Articular chondrocyte of knee joint (primary cell): ENCODE results near the gene KRTAP19-6. TPM values are rescaled to one million over a fixed set of nuclear protein-coding genes. Genes with fewer than 3 reads are reported as not detected.

Experiments
- small RNA-seq: library from RNA; depleted of rRNA; stranded (forward); fragments of <200 nt; gene quantifications from one replicate; pipeline ENCODE3, GENCODE V24; 2012
- total RNA-seq: library from RNA; depleted of rRNA; stranded (reverse); fragments of >200 nt; gene quantifications from 2 replicates; pipeline ENCODE4 v1.2.3, GENCODE V29; 2012

Gene KRTAP19-6
- total RNA-seq: not detected in 2 replicates

GRCh38 chr21:30541764-30542163, at the start of gene KRTAP19-6:
Gene KRTAP19-6 (minus strand): TSS chr21:30541864. CDS start chr21:30541833, 31 bp downstream.

GRCh38 chr21:30590297-30590696, 48.6 kb upstream of the KRTAP19-6 start, which contains the start of gene KRTAP22-2:
Gene KRTAP22-2 (minus strand): TSS chr21:30590397.

GRCh38 chr21:30561264-30561895, 19.7 kb upstream of the KRTAP19-6 start, which contains the start of gene KRTAP19-7:
Gene KRTAP19-7 (minus strand): TSS chr21:30561314. CDS start chr21:30561289, 25 bp downstream.

GRCh38 chr21:30502041-30502440, 39.6 kb downstream of the KRTAP19-6 start, which contains the start of gene KRTAP19-5:
Gene KRTAP19-5 (minus strand): TSS chr21:30502141. CDS start chr21:30502090, 51 bp downstream.

GRCh38 chr21:30497065-30497464, 44.6 kb downstream of the KRTAP19-6 start, which contains the start of gene KRTAP19-4:
Gene KRTAP19-4 (minus strand): TSS chr21:30497165. CDS start chr21:30497110, 55 bp downstream.

GRCh38 chr21:30491963-30492428, 49.7 kb downstream of the KRTAP19-6 start, which contains the start of gene KRTAP19-3:
Gene KRTAP19-3 (minus strand): TSS chr21:30492013. CDS start chr21:30491957, 56 bp downstream.

Small RNAs within 50 kb of the gene (small RNA-seq; reads per million reads assigned to genes)
- gene AP000567.1 (not detected), gene KRTAP19-10P (not detected), gene KRTAP19-11P (not detected), gene KRTAP19-9P (not detected), gene KRTAP22-2 (not detected)

Other genes with a start within 250 kb of the KRTAP19-6 start
- not detected in 2 replicates for gene KRTAP26-1, start 221.5 kb downstream of the KRTAP19-6 start, total RNA-seq
- gene KRTAP27-1, start 204.2 kb downstream of the KRTAP19-6 start, total RNA-seq: not detected in 2 replicates
- not detected in 2 replicates for gene KRTAP23-1, start 193.3 kb downstream of the KRTAP19-6 start, total RNA-seq
- gene KRTAP13-2, start 169.6 kb downstream of the KRTAP19-6 start, total RNA-seq: not detected in 2 replicates
- gene KRTAP13-1, start 145.8 kb downstream of the KRTAP19-6 start, total RNA-seq: not detected in 2 replicates
- not detected in 2 replicates for gene KRTAP13-3, start 115.9 kb downstream of the KRTAP19-6 start, total RNA-seq
- not detected in 2 replicates for gene KRTAP13-4, start 111.6 kb downstream of the KRTAP19-6 start, total RNA-seq
- gene KRTAP15-1, start 101.6 kb downstream of the KRTAP19-6 start, total RNA-seq: not detected in 2 replicates
- gene KRTAP19-1, start 61.5 kb downstream of the KRTAP19-6 start, total RNA-seq: not detected in 2 replicates
- not detected in 2 replicates for gene KRTAP19-2, start 54.4 kb downstream of the KRTAP19-6 start, total RNA-seq
- gene KRTAP19-3, start 49.9 kb downstream of the KRTAP19-6 start, total RNA-seq: not detected in 2 replicates
- gene KRTAP19-4, start 44.7 kb downstream of the KRTAP19-6 start, total RNA-seq: not detected in 2 replicates
- not detected in 2 replicates for gene KRTAP19-5, start 39.7 kb downstream of the KRTAP19-6 start, total RNA-seq
- not detected in 2 replicates for gene KRTAP19-7, start 19.4 kb upstream of the KRTAP19-6 start, total RNA-seq
- not detected in 2 replicates for gene KRTAP22-2, start 48.5 kb upstream of the KRTAP19-6 start, total RNA-seq
- not detected in 2 replicates for gene KRTAP6-3, start 50.6 kb upstream of the KRTAP19-6 start, total RNA-seq
- gene KRTAP6-2, start 57.0 kb upstream of the KRTAP19-6 start, total RNA-seq: not detected in 2 replicates
- gene KRTAP22-1, start 59.2 kb upstream of the KRTAP19-6 start, total RNA-seq: not detected in 2 replicates
- gene KRTAP6-1, start 72.1 kb upstream of the KRTAP19-6 start, total RNA-seq: not detected in 2 replicates
- gene KRTAP20-1, start 74.6 kb upstream of the KRTAP19-6 start, total RNA-seq: not detected in 2 replicates
- not detected in 2 replicates for gene KRTAP20-4, start 78.8 kb upstream of the KRTAP19-6 start, total RNA-seq
- not detected in 2 replicates for gene KRTAP20-2, start 93.3 kb upstream of the KRTAP19-6 start, total RNA-seq
- not detected in 2 replicates for gene KRTAP20-3, start 101.0 kb upstream of the KRTAP19-6 start, total RNA-seq
- not detected in 2 replicates for gene KRTAP21-3, start 176.9 kb upstream of the KRTAP19-6 start, total RNA-seq
- gene KRTAP21-2, start 205.4 kb upstream of the KRTAP19-6 start, total RNA-seq: 1.3 TPM in 1 of 2 replicates, not detected in the other
- gene KRTAP21-1, start 213.6 kb upstream of the KRTAP19-6 start, total RNA-seq: not detected in 2 replicates